ENCODE measurements around the gene KIF2A. TPM values are rescaled to one million over a fixed set of nuclear protein-coding genes. Genes with fewer than 3 reads are reported as not detected.
A peak's percentile ranks its signal among the peaks of the same experiment; 100 is the strongest.

KIF2A gene
- total RNA-seq, 1 donor from 2014 or later = 40.4 TPM

DNA sequence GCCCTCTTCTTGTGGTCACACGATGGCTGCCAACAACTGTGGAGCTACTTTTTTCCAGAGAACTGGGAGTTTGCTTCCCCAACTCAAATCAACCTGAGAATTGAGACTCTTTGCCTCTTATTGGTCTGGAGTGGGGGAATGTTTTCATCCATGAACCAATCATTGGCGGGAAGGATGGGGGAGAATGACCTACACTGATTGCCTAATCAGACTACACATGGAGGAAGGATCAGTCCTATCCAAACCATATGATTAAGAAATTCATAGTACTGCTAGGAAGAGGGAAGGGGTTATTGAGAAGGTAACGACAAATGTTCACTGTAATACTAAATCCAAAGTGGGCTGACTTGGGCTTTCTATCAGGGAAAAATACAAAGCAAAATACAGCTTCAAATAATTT lies 7.9 kb upstream of the KIF2A start:
- peaks cover 48% of the 10 kb centered on the region for H3K27me3 Mint-ChIP-seq (ENCODE audit: unreplicated experiment)
- no peaks in the 10 kb centered on the region for H3K9me3 Mint-ChIP-seq (ENCODE audit: unreplicated experiment)
- no peaks in the 10 kb centered on the region for H3K4me1 Mint-ChIP-seq (ENCODE audit: unreplicated experiment)
- no peaks in the 10 kb centered on the region for H3K36me3 Mint-ChIP-seq (ENCODE audit: unreplicated experiment)
- DNase-seq (ENCODE audit: extremely low spot score, unreplicated experiment) = no peak
- no peak overlapping the region for H3K4me3 Mint-ChIP-seq (ENCODE audit: unreplicated experiment)
- TF ChIP-seq, protein P1, sequence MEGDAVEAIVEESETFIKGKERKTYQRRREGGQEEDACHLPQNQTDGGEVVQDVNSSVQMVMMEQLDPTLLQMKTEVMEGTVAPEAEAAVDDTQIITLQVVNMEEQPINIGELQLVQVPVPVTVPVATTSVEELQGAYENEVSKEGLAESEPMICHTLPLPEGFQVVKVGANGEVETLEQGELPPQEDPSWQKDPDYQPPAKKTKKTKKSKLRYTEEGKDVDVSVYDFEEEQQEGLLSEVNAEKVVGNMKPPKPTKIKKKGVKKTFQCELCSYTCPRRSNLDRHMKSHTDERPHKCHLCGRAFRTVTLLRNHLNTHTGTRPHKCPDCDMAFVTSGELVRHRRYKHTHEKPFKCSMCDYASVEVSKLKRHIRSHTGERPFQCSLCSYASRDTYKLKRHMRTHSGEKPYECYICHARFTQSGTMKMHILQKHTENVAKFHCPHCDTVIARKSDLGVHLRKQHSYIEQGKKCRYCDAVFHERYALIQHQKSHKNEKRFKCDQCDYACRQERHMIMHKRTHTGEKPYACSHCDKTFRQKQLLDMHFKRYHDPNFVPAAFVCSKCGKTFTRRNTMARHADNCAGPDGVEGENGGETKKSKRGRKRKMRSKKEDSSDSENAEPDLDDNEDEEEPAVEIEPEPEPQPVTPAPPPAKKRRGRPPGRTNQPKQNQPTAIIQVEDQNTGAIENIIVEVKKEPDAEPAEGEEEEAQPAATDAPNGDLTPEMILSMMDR (IDR thresholded peaks at IDR 0.05) = no peak
- H3K27ac Mint-ChIP-seq (ENCODE audit: unreplicated experiment) = no peak overlapping the region

DNA sequence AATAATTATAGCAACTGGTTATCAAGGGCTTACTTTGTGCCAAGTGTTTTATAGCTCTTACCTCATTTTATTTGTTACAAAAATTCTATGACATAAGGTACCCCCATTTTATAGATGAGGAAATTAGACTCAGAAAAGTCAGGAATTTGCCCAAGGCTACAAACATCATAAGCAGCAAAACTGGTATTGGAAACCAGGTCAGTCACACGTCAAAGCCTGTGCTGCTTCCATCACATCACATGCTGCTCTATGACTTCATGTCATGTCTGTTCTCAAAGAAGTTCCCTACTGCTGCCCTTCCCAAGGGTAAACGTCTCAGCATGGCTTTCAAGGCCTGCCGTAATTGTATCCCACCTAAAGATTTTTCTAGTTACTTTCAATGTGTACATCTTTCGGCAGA lies 6.9 kb upstream of the KIF2A start:
- TF ChIP-seq, protein P1 (IDR thresholded peaks at IDR 0.05) = no peak
- Mint-ChIP-seq H3K27ac (ENCODE audit: unreplicated experiment) (no peak overlapping the region), H3K4me1 (ENCODE audit: unreplicated experiment) (no peaks in the 10 kb centered on the region), H3K4me3 (ENCODE audit: unreplicated experiment) (no peak overlapping the region), H3K27me3 (ENCODE audit: unreplicated experiment) (peaks cover 45% of the 10 kb centered on the region), H3K9me3 (ENCODE audit: unreplicated experiment) (no peaks in the 10 kb centered on the region), H3K36me3 (ENCODE audit: unreplicated experiment) (no peaks in the 10 kb centered on the region)
- DNase-seq (ENCODE audit: extremely low spot score, unreplicated experiment) = no peak

DNA sequence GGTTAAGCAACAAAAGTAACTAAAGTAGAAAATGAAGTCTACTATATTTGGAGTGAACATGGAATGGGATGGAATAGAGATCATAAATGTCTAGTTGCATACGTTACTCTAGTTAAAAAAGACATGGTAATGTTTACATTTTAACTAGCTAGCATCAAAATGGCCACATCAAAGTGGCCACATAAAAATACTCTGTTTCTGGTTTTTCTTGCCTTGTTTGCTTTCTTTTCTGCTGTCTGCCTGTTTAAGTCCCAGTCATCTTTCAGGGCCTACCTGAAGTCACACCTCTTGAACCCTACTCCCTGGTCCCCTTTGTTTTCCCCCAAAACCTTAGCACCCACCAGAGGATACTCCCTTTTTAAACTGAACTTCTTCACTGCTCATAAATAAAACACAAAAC lies 6.4 kb upstream of the KIF2A start:
- TF ChIP-seq, protein P1 (IDR thresholded peaks at IDR 0.05) = no peak
- no peak overlapping the region for H3K27ac Mint-ChIP-seq (ENCODE audit: unreplicated experiment)
- no peaks in the 10 kb centered on the region for H3K9me3 Mint-ChIP-seq (ENCODE audit: unreplicated experiment)

DNA sequence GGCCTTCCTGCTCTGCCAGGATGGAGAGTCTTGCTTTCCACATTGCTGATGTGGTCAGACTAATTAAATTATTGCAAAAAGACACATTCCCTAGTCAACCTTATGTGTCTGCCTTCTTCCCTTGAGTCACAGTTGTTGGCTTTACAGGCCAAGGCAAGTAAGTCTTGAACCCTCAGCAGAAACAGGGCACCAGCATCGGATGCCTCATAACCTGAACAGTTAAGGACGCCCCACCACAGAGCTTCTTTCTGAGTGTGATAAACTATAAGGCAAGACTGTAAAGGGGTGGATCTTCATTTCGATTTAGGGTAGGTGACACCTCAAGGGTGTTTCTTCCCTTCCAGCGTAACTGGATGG lies 670 bp upstream of the KIF2A start:
- peaks cover 27% of the 10 kb centered on the region for H3K4me1 Mint-ChIP-seq (ENCODE audit: unreplicated experiment)
- H3K4me3 Mint-ChIP-seq (ENCODE audit: unreplicated experiment) = peak overlapping the region; percentile 77
- no peaks in the 10 kb centered on the region for H3K9me3 Mint-ChIP-seq (ENCODE audit: unreplicated experiment)
- H3K27ac Mint-ChIP-seq (ENCODE audit: unreplicated experiment) = peak overlapping the region; percentile 88
- peaks cover 5% of the 10 kb centered on the region for H3K27me3 Mint-ChIP-seq (ENCODE audit: unreplicated experiment)
- TF ChIP-seq, protein P1 (IDR thresholded peaks at IDR 0.05) = no peak
- no peak for DNase-seq (ENCODE audit: extremely low spot score, unreplicated experiment)
- peaks cover 2% of the 10 kb centered on the region for H3K36me3 Mint-ChIP-seq (ENCODE audit: unreplicated experiment)

More for the DNA sequence above, 6.4 kb upstream of the KIF2A start:
- no peak for DNase-seq (ENCODE audit: extremely low spot score, unreplicated experiment)
- H3K4me3 Mint-ChIP-seq (ENCODE audit: unreplicated experiment) = no peak overlapping the region
- H3K4me1 Mint-ChIP-seq (ENCODE audit: unreplicated experiment) = no peaks in the 10 kb centered on the region
- peaks cover 41% of the 10 kb centered on the region for H3K27me3 Mint-ChIP-seq (ENCODE audit: unreplicated experiment)
- no peaks in the 10 kb centered on the region for H3K36me3 Mint-ChIP-seq (ENCODE audit: unreplicated experiment)

DNA sequence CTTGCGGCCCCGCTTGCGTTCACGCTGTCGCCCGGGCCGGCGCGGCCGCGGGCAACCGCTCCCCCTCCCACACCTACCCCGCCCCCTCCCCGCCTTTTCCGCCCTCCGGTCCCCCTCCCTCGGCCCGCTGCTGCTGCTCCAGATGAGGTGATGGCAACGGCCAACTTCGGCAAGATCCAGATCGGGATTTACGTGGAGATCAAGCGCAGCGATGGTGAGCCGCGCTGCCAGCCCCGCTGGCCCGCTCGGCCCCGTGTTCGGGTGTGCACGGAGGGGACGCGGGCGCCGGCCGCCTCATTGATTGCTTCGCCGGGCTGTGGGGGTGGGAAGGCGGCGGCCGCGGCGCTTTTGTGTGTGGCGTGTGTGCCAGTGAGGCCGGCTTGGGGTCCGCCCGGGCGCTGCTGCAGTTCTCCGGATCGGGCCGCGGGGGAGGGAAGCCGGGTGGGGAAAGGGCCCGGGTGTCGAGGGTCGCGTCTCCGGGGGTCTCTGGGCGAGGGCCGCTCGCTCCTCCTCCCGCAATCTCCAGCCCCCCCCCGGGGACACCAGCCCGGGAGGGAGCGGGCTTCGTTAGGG lies 403 bp downstream of the KIF2A start:
- DNase-seq (ENCODE audit: extremely low spot score, unreplicated experiment) = peak; percentile 89
- peak overlapping the region; percentile 90 for H3K4me3 Mint-ChIP-seq (ENCODE audit: unreplicated experiment)
- H3K9me3 Mint-ChIP-seq (ENCODE audit: unreplicated experiment) = no peaks in the 10 kb centered on the region
- H3K27ac Mint-ChIP-seq (ENCODE audit: unreplicated experiment) = peak overlapping the region; percentile 73
- TF ChIP-seq, protein P1 (IDR thresholded peaks at IDR 0.05) = no peak
- H3K27me3 Mint-ChIP-seq (ENCODE audit: unreplicated experiment) = peaks cover 3% of the 10 kb centered on the region
- peaks cover 34% of the 10 kb centered on the region for H3K4me1 Mint-ChIP-seq (ENCODE audit: unreplicated experiment)
- H3K36me3 Mint-ChIP-seq (ENCODE audit: unreplicated experiment) = peaks cover 2% of the 10 kb centered on the region
